Measurements from ENCODE around the gene LIPG. TPM values are rescaled to one million over a fixed set of nuclear protein-coding genes. Genes with fewer than 3 reads are reported as not detected.
"Not testable (repeated sequence)": the region's sequence is repeated elsewhere in the genome, so short reads cannot be mapped to it uniquely, and the experiment has no call there.

LIPG gene
- total RNA-seq, 1 donor from 2014 or later = 10.2 TPM

DNA sequence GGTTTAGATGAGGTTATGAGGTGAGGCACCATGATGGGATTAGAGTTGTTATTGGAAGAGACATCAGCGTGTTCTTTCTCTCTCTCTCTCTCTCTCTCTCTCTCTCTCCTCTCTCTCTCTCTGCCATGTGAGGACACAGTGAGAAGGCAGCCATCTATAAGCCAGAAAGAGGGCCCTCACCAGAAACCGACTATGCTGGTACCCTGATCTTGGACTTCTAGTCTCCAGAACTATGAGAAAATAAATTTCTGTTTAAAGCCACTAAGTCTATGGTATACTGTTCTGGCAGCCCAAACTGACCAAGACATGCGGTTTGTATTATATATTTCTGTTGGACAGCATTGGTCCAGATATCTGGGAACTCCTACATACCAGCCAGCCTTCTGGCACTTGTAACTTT lies 3.5 kb upstream of the LIPG start:
- TF ChIP-seq, protein P1, sequence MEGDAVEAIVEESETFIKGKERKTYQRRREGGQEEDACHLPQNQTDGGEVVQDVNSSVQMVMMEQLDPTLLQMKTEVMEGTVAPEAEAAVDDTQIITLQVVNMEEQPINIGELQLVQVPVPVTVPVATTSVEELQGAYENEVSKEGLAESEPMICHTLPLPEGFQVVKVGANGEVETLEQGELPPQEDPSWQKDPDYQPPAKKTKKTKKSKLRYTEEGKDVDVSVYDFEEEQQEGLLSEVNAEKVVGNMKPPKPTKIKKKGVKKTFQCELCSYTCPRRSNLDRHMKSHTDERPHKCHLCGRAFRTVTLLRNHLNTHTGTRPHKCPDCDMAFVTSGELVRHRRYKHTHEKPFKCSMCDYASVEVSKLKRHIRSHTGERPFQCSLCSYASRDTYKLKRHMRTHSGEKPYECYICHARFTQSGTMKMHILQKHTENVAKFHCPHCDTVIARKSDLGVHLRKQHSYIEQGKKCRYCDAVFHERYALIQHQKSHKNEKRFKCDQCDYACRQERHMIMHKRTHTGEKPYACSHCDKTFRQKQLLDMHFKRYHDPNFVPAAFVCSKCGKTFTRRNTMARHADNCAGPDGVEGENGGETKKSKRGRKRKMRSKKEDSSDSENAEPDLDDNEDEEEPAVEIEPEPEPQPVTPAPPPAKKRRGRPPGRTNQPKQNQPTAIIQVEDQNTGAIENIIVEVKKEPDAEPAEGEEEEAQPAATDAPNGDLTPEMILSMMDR (IDR thresholded peaks at IDR 0.05; ENCODE audit: partially characterized antibody, unreplicated experiment) = no peak
- H3K27ac Mint-ChIP-seq (ENCODE audit: unreplicated experiment) = no peak overlapping the region
- H3K4me3 Mint-ChIP-seq (ENCODE audit: unreplicated experiment) = no peak overlapping the region
- H3K36me3 Mint-ChIP-seq (ENCODE audit: unreplicated experiment) = no peaks in the 10 kb centered on the region
- no peak for DNase-seq
- H3K4me1 Mint-ChIP-seq (ENCODE audit: low read depth, unreplicated experiment) = peaks cover 3% of the 10 kb centered on the region
- peaks cover 3% of the 10 kb centered on the region for H3K9me3 Mint-ChIP-seq (ENCODE audit: unreplicated experiment)
- H3K27me3 Mint-ChIP-seq (ENCODE audit: unreplicated experiment) = peaks cover 11% of the 10 kb centered on the region

DNA sequence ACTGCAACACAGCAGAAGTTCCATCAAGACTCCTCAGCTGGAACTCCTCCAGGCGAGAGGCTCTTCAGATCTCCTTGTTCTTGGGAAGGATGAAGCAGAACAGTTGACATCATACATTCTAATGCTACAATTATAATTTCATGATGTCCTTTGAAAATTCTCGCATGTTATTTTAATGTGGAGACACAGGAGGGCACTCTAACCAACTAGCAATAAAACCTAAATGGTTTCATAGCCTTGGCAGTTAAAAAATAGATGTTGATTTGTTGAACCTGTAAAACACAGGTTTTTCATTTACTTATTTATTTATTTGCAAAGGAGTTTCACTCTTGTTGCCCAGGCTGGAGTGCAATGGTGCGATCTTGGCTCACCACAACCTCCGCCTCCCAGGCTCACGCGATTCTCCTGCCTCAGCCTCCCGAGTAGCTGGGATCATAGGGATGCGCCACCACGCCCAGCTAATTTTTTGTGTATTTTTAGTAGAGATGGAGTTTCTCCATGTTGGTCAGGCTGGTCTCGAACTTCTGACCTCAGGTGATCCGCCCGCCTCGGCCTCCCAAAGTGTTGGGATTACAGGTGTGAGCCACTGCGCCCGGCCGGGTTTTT lies 2.4 kb upstream of the LIPG start:
- not testable (repeated sequence) for DNase-seq; H3K27ac Mint-ChIP-seq (ENCODE audit: unreplicated experiment); H3K9me3 Mint-ChIP-seq (ENCODE audit: unreplicated experiment); H3K36me3 Mint-ChIP-seq (ENCODE audit: unreplicated experiment); H3K4me1 Mint-ChIP-seq (ENCODE audit: low read depth, unreplicated experiment); H3K4me3 Mint-ChIP-seq (ENCODE audit: unreplicated experiment)
- TF ChIP-seq, protein P1 (IDR thresholded peaks at IDR 0.05; ENCODE audit: partially characterized antibody, unreplicated experiment) = peak; percentile 18
- peaks cover 11% of the 10 kb centered on the region for H3K27me3 Mint-ChIP-seq (ENCODE audit: unreplicated experiment)

DNA sequence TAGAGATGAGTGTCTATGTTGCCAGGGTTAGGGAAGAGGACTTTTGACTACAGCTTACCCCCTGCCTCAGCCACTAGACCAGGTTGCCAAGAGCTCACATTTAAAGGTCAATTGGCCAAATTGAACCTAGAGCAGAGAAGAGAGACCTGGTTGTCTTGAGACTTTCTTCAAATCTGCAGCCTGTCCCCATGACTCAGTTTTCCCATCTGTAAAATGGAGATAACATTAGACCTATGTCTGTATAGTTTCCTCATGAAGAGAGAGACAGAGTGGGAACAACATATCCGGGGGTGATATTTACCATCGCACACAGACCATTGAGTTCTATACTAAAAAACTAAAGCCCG lies 1.6 kb upstream of the LIPG start:
- Mint-ChIP-seq H3K27ac (ENCODE audit: unreplicated experiment) (no peak overlapping the region), H3K9me3 (ENCODE audit: unreplicated experiment) (peaks cover 3% of the 10 kb centered on the region), H3K4me3 (ENCODE audit: unreplicated experiment) (peak overlapping the region; percentile 80), H3K4me1 (ENCODE audit: low read depth, unreplicated experiment) (peaks cover 10% of the 10 kb centered on the region), H3K27me3 (ENCODE audit: unreplicated experiment) (peaks cover 13% of the 10 kb centered on the region), H3K36me3 (ENCODE audit: unreplicated experiment) (no peaks in the 10 kb centered on the region)
- no peak for DNase-seq
- TF ChIP-seq, protein P1 (IDR thresholded peaks at IDR 0.05; ENCODE audit: partially characterized antibody, unreplicated experiment) = no peak

DNA sequence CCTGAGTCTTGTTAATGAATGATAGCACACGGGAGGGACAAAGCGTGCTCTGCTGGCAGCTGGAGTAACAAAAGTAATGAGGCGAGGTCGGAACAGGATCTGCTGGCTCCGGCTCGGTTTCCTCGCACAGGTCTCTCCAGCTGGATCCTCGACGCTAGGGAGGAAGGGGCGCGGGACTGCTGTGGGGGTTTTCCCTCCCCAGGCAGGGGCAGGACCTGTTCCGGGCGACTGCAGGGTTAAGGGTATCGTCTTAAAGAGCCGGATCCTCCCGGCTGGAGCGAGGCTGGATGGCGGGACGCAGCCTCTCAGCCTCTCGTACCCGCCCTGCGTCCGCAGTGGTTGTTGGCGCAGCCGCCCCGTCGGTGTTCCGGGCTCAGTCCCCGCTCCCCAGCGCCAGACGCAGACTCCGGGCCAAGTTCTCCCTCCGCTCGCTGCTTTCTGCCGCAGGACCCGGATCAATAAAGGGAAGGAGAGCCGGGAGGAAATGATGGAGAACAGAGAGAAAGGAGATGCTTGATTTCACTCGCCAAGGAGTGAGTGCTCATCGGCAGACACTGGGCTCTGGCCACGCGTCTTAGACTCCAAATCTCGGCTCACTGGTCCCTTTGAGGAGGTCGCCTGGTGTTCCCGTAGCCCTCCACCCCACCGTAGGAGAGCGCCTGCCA lies 1.1 kb upstream of the LIPG start:
- Mint-ChIP-seq H3K27me3 (ENCODE audit: unreplicated experiment) (peaks cover 13% of the 10 kb centered on the region), H3K4me1 (ENCODE audit: low read depth, unreplicated experiment) (peaks cover 13% of the 10 kb centered on the region), H3K4me3 (ENCODE audit: unreplicated experiment) (peak overlapping the region; percentile 80), H3K9me3 (ENCODE audit: unreplicated experiment) (peaks cover 3% of the 10 kb centered on the region), H3K36me3 (ENCODE audit: unreplicated experiment) (no peaks in the 10 kb centered on the region), H3K27ac (ENCODE audit: unreplicated experiment) (peak overlapping the region; percentile 52)
- peak; percentile 44 for DNase-seq
- TF ChIP-seq, protein P1 (IDR thresholded peaks at IDR 0.05; ENCODE audit: partially characterized antibody, unreplicated experiment) = no peak

DNA sequence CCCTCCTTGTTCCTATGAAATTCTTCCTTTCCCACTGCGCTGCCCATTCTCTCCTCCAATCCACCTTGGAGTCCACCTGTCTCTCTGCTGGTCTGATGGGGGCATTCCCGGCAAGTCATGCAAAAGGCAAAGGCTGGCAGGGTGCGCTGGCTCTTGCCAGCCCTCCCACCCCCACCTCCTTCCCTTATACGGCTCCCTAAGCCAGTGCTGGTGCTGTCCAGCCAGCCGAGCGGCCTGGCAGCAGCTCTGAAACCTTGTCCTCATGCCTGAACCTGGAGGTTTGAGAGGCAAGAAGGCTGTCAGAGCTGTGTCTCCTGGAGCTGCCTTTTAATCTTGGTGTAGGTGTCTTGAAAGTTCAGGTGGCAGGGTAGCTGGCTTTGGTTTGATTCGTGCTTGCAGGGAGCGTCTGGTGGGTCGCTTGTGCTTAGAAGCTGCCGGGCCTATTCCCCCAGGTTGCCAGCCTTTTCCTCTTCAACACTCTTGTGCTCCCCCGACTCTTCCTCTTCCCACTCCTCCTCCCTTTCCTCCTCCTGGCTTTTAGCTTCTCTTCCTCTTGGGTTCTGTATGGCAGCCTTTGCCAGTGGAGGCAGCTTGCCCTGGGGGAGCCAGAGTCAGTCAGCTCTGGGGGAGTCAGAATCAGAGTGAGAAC lies 748 bp downstream of the LIPG start:
- Mint-ChIP-seq H3K9me3 (ENCODE audit: unreplicated experiment) (peaks cover 3% of the 10 kb centered on the region), H3K4me1 (ENCODE audit: low read depth, unreplicated experiment) (peaks cover 13% of the 10 kb centered on the region), H3K27me3 (ENCODE audit: unreplicated experiment) (peaks cover 13% of the 10 kb centered on the region), H3K4me3 (ENCODE audit: unreplicated experiment) (peak overlapping the region; percentile 80), H3K27ac (ENCODE audit: unreplicated experiment) (no peak overlapping the region), H3K36me3 (ENCODE audit: unreplicated experiment) (no peaks in the 10 kb centered on the region)
- TF ChIP-seq, protein P1 (IDR thresholded peaks at IDR 0.05; ENCODE audit: partially characterized antibody, unreplicated experiment) = no peak
- DNase-seq = no peak

Measured in glutamatergic neuron (in vitro differentiated cells).